DMS53 (cell line): ENCODE measurements around the gene HSPA14.
"Not testable (repeated sequence)": the region's sequence is repeated elsewhere in the genome, so short reads cannot be mapped to it uniquely, and the experiment has no call there.

Experiments used
- DNase-seq: peaks from one replicate; lab custom pipeline; 2025; lab: John Stamatoyannopoulos, UW

The HSPA14 gene

DNA sequence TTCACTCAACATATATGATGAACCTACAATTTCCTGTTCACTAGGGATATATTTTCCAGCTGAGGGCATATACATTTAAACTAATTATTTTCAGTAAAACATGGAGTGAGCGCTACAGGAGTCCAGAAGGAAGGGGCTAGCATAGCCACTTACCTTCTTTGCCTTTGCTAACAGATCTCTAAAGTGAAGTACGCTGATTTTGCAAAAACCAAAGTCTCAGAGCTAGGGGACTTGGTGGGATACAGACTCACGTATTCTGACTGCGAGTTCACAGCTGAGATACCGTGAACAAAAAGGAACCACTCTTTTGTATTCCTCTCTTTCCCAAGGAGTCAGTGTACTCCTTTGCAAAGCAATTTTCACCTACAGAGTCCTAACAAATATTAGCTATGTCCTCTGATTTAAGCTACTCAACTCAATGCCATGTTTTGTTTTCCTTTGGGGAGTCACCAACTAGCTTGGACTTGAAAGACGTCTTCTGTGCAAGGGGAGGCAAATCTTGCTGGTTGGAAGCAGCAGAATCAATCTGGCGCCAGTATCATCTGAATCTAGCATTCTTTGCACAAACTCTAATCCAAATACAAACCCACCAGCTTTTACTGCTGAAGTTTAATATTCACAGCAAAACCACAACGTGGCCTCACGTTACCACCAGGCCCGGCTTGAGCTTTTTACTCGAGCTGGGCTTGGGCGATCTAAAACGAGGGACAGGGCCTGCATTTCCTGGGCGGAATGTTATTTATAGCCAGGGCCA, 926 bp upstream of the HSPA14 start:
- DNase-seq, result no peak

DNA sequence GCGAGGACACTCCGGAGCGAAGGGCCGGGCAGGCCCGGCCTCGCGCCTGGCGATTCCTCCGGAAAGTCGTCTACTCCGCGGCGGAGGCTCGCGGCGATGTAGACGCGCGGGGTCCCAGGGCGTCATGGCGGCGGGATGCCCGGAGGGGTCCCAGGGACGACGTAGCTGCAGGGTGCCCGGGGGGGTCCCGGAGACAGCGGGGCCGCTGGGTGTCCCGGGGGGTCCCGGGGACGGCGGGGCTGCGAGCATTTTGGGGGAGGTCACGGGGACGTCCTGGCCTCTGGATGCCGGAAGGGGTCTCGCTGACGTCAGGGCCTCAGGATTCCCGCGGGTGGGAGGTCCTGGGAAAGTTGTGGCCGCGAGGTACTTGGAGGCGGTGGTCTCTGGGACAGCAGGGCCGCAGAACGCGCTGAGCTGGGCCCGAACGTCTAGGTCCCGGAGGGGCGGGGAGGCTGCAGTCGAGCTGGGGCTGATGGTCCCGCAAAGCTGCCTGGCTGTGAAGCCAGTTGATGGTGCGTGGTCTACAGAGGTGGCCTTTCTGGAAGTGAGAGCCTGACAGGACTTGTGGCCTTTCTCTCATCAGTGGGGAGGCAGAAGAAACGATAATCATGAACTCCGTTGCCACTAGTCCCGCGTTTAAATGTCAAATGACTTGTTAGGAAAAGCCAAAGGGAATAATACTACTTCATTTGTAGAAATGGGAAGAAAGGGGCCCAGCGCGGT, 637 bp downstream of the HSPA14 start:
- peak; percentile 60 for DNase-seq

DNA sequence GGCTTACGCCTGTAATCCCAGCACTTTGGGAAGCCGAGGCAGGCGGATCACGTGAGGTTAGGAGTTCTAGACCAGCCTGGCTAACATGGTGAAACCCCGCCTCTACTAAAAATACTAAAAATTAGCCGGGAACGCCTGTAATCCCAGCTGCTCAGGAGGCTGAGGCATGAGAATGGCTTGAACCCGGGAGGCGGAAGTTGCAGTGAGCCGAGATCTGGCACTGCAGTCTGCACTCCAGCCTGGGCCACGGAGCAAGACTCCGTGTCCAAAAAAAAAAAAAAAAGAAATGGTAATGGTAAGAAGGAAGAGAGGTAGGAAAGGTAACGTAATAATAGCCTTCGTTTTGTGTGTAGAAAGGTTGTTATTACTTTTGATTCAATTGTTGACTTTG, 1.2 kb downstream of the HSPA14 start:
- peak; percentile 59 for DNase-seq

DNA sequence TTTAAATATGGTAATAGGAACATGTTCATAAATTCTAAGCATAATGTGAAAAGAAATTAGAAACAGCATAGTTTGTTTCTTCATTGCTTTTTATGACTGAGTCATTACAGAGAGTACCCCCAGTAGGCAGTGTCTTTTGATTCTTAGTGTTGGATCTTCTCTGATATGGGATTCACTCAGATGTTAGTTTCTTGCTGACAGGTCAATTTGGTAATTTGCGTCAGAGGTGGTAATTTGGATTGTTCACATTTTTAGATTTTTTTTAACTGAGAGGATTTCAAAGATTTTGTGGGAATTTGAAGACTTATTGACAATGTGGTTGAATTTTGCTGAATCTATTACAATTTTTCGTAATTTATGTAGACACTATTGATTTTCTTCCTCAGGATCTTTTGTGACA, 2.1 kb downstream of the HSPA14 start:
- no peak for DNase-seq

DNA sequence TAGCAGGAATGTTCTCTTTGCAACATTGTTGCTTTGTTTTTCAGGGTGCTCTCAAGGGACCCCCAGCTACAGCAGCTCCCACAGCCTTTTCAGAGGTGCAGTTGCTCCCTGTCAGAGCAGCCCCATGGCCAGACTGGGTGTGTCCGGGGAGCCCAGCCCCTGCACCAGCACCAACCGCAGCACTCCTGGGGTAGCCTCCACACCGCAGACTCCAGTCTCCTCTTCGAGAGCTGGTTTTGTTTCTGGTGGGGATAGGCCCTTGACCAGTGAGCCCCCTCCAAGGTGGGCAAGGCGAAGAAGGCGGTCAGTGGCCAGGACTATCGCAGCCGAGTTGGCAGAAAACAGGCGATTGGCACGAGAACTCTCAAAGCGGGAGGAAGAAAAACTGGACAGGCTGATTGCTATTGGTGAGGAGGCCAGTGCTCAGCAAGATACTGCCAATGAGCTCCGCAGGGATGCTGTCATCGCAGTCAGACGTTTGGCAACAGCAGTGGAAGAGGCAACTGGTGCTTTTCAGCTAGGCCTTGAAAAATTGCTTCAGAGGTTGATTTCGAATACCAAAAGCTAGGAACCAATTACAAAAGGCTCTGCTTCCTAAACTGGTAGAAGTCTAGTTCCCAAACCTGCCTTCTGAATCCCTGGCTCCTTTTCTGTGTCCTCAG, 5.4 kb downstream of the HSPA14 start:
- no peak for DNase-seq

DNA sequence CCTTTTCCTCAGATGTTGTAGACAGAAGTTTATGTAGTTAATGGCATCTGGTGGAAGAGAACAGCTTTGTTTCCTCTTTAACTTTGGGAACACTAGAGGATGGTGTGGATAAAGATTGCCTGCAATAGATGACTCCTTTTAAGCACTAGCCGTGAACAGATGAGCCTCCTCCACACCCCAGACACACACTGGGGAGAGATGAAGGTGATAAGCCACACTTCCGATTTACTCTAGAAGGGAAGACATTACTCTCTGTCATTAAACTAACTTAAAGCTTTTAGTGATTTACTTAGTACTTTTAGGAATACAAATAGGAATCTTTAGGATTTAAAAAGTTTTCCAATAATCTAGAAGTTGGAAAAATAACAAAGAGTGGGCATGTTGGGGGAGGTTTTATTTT, 6.8 kb downstream of the HSPA14 start:
- DNase-seq, result no peak

DNA sequence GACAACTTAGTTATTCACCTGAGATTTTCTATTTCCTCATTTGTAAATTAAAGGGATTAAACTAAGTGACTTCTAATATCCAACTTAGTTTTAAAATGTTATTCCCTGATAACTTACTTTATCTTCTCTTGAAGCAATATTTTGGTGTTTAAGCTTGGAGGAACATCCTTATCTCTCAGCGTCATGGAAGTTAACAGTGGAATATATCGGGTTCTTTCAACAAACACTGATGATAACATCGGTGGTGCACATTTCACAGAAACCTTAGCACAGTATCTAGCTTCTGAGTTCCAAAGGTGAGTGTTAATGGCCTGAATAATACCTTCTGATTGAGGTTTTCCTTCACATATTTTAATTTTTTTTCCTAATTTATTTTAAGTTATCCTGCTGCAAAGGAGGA, 14.1 kb downstream of the HSPA14 start:
- DNase-seq, result no peak

DNA sequence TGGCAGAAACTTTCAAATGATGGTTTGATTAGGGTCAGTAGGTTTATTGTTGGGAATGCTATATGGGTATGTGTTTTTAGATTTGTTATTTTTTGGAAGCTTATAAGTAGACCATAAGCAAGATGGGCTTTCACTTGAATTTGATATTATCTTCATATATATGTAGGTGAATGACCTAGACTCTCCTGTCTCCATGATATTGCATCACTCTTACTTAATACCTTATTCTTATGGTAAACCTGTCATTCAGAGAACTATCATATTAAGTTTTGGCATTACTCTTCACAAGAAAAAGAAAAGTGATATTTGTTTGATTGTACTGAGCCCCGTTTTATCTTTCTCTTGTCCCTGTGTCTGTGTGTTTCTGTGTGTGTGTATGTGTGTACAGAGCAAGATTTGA, 17.3 kb downstream of the HSPA14 start:
- DNase-seq, result no peak

DNA sequence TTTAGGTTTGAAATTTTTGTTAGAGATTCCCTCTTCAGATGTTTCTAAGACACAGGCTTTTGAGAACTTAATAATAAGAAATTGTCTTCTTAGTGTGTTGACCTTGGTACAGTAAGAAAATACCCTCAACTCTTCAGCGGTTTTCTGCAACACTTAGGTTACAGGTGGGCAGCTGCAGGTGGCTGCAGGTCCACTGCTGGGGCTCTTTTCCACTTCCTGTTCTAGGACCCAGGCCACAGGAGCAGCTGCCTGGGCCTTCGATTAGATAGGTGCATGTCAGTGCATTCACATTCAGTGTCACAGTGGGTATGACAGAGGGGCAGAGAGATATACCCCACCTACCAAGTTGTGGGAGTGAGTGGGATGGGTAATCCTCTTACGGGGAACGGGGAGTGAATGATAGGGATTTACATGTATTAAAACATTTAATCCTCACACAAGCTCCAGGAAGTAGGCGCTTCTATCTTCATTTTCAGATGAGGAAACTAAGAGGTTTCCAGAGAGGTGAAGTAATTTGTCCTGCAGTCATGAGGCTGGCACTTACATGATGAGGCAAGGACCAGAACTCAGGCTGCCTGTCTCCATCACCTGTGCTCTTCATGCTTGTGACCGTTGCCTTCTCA, 20.3 kb downstream of the HSPA14 start:
- peak; percentile 28 for DNase-seq

DNA sequence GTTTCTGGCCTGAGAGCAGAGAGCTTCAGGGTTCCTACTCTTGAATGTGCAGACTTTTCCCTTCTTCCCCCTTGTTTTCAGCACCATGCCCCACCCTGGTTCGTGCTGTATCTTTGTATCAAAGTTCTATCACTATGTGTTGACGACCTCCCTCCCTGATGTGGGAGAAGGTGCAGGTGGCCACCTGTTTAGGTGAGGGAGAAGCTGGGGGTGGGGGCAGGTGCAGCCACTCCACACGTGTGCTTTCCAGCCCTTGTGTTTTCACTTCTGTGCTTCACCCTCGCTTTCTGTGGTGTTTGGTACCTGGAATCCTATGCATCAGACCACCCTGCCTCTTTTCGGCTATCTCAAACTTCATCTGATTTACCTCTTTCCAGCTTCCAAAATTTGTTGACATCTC, 20.9 kb downstream of the HSPA14 start:
- DNase-seq, result no peak

DNA sequence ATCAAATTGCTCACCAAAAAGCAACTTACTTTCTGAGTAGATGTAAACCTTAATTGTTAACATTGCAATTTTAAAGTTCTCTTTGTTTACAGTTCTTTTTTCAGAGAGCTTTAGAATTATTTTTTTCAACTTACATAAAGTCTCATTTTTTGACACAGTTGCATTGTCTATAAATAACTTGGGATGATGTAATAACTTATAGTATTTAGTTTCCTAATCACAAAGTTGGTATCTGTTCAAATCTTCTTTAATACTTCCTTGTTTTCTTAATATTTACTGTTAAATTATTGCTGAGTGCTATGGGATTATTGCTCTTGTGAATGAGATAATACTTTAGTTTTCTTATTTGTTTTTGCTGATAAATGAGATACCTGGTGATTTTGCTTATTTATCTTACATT, 21.7 kb downstream of the HSPA14 start:
- no peak for DNase-seq

DNA sequence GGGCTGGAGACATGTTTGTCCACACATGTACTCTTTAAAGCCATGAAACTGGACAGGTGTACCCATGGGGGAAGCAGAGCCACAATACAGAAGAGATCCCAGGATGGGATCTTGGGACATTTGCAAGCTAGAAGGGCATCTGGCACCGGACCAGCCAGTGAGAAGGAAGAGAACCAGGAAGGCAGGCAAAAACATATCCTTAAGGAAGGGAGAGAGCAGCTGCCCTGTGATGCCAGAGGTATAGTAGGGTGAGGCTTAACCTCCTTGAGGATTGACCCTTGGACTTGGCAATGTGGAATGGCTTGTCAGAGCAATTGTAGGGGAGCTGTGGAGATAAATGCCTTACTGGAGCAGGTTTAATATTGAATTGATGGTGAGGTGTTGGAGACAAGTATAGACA, 22.7 kb downstream of the HSPA14 start:
- no peak for DNase-seq

DNA sequence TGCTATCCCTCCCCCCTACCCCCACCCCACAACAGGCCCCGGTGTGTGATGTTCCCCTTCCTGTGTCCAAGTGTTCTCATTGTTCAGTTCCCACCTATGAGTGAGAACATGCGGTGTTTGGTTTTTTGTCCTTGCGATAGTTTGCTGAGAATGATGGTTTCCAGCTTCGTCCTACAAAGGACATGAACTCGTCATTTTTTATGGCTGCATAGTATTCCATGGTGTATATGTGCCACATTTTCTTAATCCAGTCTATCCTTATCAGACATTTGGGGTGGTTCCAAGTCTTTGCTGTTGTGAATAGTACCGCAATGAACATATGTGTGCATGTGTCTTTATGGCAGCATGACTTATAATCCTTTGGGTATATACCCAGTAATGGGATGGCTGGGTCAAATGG, 26.4 kb downstream of the HSPA14 start:
- not testable (repeated sequence) for DNase-seq

DNA sequence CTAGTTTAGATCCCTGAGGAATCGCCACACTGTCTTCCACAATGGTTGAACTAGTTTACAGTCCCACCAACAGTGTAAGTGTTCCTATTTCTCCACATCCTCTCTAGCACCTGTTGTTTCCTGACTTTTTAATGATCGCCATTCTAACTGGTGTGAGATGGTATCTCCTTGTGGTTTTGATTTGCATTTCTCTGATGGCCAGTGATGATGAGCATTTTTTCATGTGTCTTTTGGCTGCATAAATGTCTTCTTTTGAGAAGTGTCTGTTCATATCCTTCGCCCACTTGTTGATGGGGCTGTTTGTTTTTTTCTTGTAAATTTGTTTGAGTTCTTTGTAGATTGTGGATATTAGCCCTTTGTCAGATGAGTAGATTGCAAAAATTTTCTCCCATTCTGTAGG, 26.8 kb downstream of the HSPA14 start:
- DNase-seq, result not testable (repeated sequence)

DNA sequence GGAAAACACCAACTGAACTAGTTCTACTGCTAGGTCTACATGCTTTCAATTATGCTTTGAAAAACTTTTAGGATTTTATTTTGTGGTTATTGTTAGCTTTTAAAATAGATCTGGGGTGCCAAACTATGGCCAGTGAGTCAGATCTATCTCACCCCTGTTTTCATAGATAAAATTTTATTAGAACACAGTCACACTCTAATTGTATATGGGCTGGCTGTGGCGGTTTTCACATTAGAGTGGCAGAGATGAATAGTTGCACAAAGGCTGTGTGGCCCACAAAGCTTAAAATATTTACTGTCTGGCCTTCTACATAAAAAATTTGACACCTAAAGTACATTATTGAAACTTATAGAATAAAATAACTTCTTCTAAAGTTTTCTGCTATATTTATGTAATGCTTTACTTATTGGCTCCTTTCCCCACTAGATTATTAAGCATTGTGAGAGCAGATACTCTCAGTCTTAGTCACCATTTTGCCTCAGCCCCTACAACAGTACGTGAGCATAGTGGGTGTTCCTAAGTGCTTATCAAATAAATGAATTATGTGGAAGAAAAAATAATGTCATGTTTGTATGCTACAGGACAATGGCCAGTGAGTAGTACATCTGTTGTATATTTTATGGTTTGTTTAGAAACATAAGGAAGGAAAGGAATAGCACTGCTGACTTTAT, 35.1 kb downstream of the HSPA14 start:
- DNase-seq, result no peak

DNA sequence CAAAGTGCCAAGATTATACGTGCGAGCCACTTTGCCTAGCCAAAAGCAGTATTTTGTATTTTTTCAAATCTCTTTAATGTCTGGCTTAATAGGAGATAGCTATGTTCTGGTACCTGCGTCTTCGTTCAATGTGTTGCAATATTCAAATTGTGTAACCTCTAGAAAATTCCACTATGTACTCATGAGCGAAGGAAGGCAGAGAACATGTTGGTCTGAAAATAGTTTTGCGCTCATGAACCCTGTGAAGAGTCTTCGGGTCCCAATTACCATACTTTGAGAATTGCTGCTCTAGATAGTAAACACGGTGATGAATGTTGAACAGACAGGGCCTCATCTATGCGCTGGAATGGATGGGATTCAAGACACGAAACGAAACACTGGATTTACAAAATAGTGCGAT, 37.8 kb downstream of the HSPA14 start:
- DNase-seq, result no peak

DNA sequence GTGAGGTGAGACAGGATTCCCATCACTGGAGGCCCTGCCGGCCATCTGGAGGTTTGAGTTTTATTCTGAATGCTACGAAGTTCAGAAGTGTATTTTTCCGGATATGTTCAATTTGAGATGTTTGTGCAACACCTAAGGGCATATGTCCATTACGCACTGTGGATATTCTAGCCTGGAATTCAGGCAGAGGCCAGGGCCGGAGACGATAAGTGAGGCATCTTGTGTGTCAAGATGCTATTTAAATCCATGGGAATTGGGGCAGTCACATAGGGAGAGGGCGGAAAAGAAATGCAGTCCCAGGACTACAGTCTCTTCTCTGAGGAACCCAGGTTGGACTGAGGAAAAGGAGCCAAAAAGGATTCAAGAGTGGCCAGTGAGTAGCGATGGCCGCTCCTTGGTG, 38.7 kb downstream of the HSPA14 start:
- no peak for DNase-seq

DNA sequence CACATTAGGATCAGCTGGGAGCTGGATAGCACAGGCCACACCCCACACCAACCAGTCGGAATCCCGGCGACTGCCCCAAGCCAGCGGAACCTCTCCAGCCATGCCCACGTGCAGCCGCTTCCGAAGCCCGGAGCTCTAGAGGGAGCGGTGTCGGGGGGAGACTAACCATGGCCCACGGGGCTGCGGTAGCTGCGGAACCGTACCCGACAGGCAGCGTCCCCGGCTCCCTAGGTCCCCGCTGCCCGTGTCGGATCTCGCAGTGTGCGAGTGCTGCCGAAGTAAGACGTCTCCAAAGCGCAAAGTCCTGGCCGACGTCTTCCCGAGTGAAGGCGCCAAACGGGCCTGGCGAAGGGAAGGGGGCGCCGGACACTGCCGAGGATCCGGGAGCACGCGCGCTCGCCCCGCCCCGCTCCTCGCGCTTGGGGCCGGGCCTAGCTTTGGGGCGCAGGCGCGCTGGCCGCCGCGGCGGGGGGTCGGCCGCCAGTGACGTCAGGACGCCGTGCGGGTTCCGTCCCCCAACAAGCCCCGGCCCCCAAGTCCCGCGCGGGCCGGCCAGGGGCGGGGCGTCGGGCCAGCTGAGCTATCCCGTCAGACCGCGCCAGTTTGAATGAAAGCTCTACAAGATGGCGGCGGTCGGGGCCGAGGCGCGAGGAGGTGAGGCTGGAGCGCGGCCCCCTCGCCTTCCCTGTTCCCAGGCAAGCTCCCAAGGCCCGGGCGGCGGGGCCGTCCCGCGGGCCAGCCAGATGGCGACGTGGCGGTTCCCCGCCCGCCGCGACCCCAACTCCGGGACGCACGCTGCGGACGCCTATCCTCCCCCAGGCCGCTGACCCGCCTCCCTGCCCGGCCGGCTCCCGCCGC, 40.4 kb downstream of the HSPA14 start, which contains the start of gene SUV39H2:
Gene SUV39H2, plus strand, starts transcription at position 601 of the 858 bp plus-strand sequence. Its CDS starts 23 bp downstream, at position 624.
- peak; percentile 99 for DNase-seq

DNA sequence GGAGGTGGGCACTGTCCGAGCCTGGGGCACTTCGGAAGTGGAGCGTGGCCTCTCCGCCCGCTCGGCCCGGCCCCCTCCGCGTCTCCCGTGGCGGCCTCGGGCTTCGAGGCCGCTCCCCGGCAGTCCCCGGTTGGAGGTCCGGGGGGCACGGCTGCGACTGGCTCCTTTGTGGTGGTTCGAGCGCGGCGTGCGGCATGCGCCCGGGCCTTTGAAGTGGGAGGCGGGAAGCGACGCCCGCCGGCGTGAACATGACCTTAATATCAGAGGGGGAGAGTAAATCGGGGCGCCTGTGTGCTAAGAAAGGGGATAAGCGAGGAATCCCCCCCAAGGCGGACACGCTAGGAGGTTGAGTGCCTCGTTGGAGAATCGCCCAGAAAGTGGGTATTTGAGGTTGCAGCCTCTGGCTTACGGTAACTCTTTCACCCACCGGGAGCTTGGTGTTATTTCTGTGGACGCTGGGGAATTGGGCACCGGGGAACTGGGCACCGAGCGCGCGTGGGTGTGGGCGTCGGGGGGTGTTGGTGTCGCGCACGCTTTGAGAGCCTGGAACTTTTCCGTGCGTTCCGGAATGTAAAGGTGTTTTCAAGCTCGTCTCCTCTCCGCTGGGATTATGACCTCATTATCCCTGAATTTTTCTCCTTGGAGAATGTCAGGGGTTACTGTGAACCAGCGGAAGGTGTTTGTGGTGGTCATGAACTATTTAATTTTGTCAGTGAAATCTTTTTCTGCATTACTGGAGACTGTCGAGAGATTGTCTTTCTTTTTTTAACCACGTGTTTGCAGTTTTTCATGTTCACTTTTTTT, 41.2 kb downstream of the HSPA14 start:
- DNase-seq, result peak; percentile 78

DNA sequence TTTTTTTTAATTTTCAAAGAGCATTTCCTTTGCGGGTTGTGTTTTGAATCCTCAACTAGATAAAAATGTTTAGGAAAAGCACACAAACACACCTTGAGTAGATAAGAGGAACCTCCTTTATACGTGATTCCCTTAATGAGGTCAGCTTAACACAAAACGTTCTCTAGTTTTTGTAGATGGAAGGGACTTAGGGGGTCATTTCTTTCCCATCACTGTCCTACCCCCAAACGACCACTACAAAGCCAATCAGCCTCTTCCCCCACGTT, 41.8 kb downstream of the HSPA14 start:
- no peak for DNase-seq

DNA sequence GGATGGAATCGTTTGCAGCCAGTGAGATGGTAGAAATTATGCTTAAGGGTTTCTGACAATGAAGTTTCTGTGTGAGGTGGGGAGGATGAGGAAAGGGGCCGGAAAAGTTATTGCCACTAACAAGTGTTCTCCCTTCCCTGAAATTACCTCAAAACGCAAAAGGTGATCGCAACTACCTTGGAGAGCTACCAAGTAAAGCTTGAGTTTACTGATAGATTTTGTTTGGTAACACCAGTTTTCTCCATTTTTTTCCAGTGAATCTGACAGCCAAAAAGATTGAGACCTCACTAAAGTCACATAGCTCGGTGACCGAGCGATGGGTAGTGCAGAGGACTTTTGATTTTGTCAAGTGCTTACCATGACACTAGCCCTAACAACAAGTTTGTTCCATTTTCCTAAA, 42.1 kb downstream of the HSPA14 start:
- DNase-seq, result no peak
